ENCODE results near the gene AMZ1. TPM values are rescaled to one million over a fixed set of nuclear protein-coding genes. Genes with fewer than 3 reads are reported as not detected.
"Not testable (repeated sequence)": the region's sequence is repeated elsewhere in the genome, so short reads cannot be mapped to it uniquely, and the experiment has no call there.

Gene AMZ1
- total RNA-seq, 1 donor: 2.5 TPM

DNA sequence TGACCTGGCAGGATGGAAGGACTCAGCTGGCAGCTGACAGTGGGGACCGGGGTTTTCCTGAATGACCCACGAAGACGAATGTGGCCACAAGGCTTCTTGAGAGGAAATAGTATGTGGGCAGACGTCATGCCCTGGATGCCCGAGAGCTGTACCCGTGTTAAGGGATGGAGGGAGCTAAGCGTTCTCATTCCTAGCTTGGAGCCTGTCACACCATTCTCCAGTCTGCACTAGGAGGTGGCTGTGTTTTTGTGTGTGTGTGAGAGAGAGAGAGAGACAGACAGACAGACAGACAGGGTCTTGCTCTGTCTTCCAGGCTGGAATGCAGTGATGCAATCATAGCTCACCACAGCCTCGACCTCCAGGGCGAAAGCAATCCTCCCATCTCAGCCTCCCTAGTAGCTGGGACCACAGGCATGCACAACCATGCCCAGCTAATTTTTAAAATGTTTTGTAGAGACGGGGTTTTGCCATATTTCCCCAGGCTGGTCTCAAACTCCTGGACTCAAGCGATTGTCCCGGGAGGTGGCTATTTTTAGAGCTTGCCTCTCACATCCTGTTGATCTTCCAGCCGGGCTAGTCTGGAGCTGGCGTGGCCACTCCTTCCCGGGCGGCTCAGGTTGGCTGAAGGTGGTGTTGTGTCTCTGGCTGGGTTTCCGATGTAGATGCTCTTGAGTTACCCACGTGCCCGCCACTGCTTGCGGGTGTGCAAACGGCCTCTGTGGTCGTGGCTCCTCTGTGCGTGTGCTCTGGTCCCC lies 2.1 kb downstream of the AMZ1 start:
- Histone ChIP-seq H3K4me1 (ENCODE audit: insufficient read depth, low read length) (peaks cover 26% of the 10 kb centered on the region), H3K4me3 (ENCODE audit: insufficient read depth, low read length) (no peak overlapping the region), H3K4me2 (ENCODE audit: insufficient read depth, low read length) (peak overlapping the region; percentile 7), H3K79me2 (ENCODE audit: insufficient read depth, low read length) (no peaks in the 10 kb centered on the region), H4K20me1 (ENCODE audit: insufficient read depth, low read length) (peaks cover 7% of the 10 kb centered on the region), H3K27ac (ENCODE audit: low read depth, low read length) (no peak overlapping the region), H3K9me3 (ENCODE audit: low read depth, low read length) (no peaks in the 10 kb centered on the region), H3K27me3 (ENCODE audit: insufficient read depth, low read length) (peaks cover 23% of the 10 kb centered on the region), H2AFZ (ENCODE audit: low read length) (no peak overlapping the region), H3K36me3 (ENCODE audit: insufficient read depth, low read length) (no peaks in the 10 kb centered on the region)
- DNase-seq (ENCODE audit: insufficient read length, low spot score, missing footprints): peak; percentile 92
- TF ChIP-seq, protein P1, sequence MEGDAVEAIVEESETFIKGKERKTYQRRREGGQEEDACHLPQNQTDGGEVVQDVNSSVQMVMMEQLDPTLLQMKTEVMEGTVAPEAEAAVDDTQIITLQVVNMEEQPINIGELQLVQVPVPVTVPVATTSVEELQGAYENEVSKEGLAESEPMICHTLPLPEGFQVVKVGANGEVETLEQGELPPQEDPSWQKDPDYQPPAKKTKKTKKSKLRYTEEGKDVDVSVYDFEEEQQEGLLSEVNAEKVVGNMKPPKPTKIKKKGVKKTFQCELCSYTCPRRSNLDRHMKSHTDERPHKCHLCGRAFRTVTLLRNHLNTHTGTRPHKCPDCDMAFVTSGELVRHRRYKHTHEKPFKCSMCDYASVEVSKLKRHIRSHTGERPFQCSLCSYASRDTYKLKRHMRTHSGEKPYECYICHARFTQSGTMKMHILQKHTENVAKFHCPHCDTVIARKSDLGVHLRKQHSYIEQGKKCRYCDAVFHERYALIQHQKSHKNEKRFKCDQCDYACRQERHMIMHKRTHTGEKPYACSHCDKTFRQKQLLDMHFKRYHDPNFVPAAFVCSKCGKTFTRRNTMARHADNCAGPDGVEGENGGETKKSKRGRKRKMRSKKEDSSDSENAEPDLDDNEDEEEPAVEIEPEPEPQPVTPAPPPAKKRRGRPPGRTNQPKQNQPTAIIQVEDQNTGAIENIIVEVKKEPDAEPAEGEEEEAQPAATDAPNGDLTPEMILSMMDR (IDR thresholded peaks at IDR 0.05; ENCODE audit: extremely low read depth, low read depth, low read length): no peak

DNA sequence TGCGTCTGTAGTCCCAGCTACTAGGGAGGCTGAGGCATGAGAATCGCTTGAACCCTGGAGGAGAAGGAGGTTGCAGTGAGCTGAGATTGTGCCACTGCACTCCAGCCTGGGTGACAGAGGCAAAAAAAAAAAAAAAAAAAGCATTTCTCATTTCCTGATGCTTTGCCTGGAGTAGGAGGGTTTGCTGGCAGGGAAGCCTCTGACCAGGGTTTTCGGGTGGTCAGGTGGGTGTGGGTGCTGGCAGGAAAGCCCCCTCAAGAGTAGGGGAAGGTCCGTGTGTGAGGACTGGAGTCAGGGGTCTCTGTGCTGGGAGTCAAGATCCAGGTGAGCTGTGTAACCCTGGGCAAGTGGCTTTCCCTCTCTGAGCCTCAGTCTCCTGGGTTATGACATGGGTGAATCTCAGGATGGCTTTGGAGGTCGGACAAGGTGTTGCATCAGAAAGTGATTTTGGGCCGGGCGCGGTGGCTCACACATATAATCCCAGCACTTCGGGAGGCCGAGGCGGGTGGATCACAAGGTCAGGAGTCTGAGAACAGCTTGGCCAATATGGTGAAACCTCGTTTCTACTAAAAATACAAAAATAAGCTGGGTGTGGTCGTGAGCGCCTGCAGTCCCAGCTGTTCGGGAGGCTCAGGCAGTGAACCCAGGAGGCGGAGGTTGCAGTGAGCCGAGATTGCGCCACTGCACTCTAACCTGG lies 3.2 kb downstream of the AMZ1 start:
- Histone ChIP-seq H3K27ac (ENCODE audit: low read depth, low read length) (no peak overlapping the region), H2AFZ (ENCODE audit: low read length) (no peak overlapping the region), H3K27me3 (ENCODE audit: insufficient read depth, low read length) (peaks cover 23% of the 10 kb centered on the region), H3K9me3 (ENCODE audit: low read depth, low read length) (no peaks in the 10 kb centered on the region), H3K4me2 (ENCODE audit: insufficient read depth, low read length) (no peak overlapping the region), H4K20me1 (ENCODE audit: insufficient read depth, low read length) (peaks cover 7% of the 10 kb centered on the region), H3K4me3 (ENCODE audit: insufficient read depth, low read length) (no peak overlapping the region), H3K4me1 (ENCODE audit: insufficient read depth, low read length) (peaks cover 26% of the 10 kb centered on the region), H3K79me2 (ENCODE audit: insufficient read depth, low read length) (no peaks in the 10 kb centered on the region), H3K36me3 (ENCODE audit: insufficient read depth, low read length) (no peaks in the 10 kb centered on the region)
- TF ChIP-seq, protein P1 (IDR thresholded peaks at IDR 0.05; ENCODE audit: extremely low read depth, low read depth, low read length): no peak
- DNase-seq (ENCODE audit: insufficient read length, low spot score, missing footprints): no peak

DNA sequence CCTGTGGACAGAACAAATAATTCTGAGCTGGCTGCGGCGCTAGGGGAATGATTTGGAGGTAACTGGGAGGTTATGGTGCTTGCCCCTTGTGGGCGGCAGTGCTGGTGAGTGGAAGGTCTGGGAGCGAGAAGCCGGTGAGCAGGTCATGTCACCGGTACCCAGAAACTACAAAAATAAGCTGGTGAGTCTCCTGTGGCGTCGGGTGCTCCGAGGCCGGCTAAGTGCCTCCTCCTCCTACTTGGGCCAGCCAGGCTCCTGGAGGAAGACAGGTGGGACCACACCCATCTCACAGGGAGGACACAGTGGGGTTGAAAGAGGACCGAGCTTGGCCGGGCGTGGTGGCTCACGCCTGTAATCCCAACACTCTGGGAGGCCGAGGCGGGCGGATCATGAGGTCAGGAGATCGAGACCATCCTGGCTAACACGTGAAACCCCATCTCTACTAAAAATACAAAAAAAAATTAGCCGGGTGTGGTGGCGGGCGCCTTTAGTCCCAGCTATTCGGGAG lies 4.0 kb downstream of the AMZ1 start:
- not testable (repeated sequence) for H3K4me2 ChIP-seq (ENCODE audit: insufficient read depth, low read length); H3K36me3 ChIP-seq (ENCODE audit: insufficient read depth, low read length); H3K4me3 ChIP-seq (ENCODE audit: insufficient read depth, low read length); H2AFZ ChIP-seq (ENCODE audit: low read length); H3K27ac ChIP-seq (ENCODE audit: low read depth, low read length); DNase-seq (ENCODE audit: insufficient read length, low spot score, missing footprints); H3K9me3 ChIP-seq (ENCODE audit: low read depth, low read length); H4K20me1 ChIP-seq (ENCODE audit: insufficient read depth, low read length); H3K79me2 ChIP-seq (ENCODE audit: insufficient read depth, low read length)
- H3K4me1 ChIP-seq (ENCODE audit: insufficient read depth, low read length): peaks cover 26% of the 10 kb centered on the region
- peaks cover 23% of the 10 kb centered on the region for H3K27me3 ChIP-seq (ENCODE audit: insufficient read depth, low read length)

DNA sequence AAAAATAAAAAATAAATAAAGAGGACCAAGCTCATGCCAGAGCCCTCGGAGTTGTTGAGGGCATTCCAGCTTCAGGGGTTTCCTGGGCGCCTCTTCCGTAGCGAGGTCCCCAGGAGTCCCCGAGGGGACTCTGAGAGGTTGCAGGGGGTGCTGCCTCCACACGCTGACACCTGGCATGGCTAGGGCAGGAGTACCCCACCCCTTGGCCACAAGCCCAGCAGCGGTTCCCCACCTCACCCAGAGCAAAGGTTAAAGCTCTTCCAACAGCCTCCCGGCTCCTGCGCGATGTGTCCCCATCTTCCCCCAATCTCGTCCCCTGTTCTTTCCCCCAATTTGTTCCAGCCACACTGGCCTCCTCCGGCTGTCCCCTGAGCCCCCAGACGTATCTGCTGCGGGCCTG lies 4.5 kb downstream of the AMZ1 start:
- Histone ChIP-seq H3K27ac (ENCODE audit: low read depth, low read length) (no peak overlapping the region), H3K79me2 (ENCODE audit: insufficient read depth, low read length) (no peaks in the 10 kb centered on the region), H3K4me2 (ENCODE audit: insufficient read depth, low read length) (no peak overlapping the region), H4K20me1 (ENCODE audit: insufficient read depth, low read length) (peaks cover 7% of the 10 kb centered on the region), H2AFZ (ENCODE audit: low read length) (no peak overlapping the region), H3K27me3 (ENCODE audit: insufficient read depth, low read length) (peaks cover 19% of the 10 kb centered on the region), H3K4me1 (ENCODE audit: insufficient read depth, low read length) (peaks cover 21% of the 10 kb centered on the region), H3K9me3 (ENCODE audit: low read depth, low read length) (no peaks in the 10 kb centered on the region), H3K4me3 (ENCODE audit: insufficient read depth, low read length) (no peak overlapping the region), H3K36me3 (ENCODE audit: insufficient read depth, low read length) (no peaks in the 10 kb centered on the region)
- TF ChIP-seq, protein P1 (IDR thresholded peaks at IDR 0.05; ENCODE audit: extremely low read depth, low read depth, low read length): no peak
- peak; percentile 76 for DNase-seq (ENCODE audit: insufficient read length, low spot score, missing footprints)

DNA sequence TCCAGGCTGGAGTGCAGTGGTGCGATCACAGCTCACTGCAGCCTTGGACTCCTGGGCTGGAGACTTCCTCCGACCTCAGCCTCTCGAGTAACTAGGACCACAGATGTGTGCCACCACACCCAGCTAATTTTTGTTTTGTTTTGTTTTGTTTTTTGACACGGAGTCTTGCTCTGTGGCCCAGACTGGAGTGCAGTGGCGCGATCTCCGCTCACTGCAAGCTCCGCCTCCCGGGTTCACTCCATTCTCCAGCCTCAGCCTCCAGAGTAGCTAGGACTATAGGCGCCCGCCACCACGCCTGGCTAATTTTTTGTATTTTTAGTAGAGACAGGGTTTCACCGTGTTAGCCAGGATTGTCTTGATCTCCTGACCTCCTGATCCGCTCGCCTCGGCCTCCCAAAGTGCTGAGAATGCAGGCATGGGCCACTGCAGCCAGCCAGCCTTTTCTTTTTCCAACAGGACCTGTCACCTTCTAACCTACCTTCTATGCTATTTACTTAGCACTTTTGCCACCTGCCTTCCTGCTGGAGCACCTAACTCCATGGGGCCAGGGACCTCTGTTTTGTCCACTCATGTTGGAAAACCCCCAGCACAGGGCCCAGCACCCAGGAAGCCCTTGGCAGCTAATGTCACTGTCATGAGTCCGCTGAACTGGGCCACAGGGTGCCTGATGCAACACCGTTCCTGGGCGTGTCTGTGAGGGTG lies 5.6 kb downstream of the AMZ1 start:
- H2AFZ ChIP-seq (ENCODE audit: low read length); H3K9me3 ChIP-seq (ENCODE audit: low read depth, low read length); H3K36me3 ChIP-seq (ENCODE audit: insufficient read depth, low read length); H3K27ac ChIP-seq (ENCODE audit: low read depth, low read length); DNase-seq (ENCODE audit: insufficient read length, low spot score, missing footprints); H3K4me3 ChIP-seq (ENCODE audit: insufficient read depth, low read length); H3K79me2 ChIP-seq (ENCODE audit: insufficient read depth, low read length); H4K20me1 ChIP-seq (ENCODE audit: insufficient read depth, low read length); H3K4me2 ChIP-seq (ENCODE audit: insufficient read depth, low read length): not testable (repeated sequence)
- H3K4me1 ChIP-seq (ENCODE audit: insufficient read depth, low read length): peaks cover 14% of the 10 kb centered on the region
- H3K27me3 ChIP-seq (ENCODE audit: insufficient read depth, low read length): peaks cover 13% of the 10 kb centered on the region

DNA sequence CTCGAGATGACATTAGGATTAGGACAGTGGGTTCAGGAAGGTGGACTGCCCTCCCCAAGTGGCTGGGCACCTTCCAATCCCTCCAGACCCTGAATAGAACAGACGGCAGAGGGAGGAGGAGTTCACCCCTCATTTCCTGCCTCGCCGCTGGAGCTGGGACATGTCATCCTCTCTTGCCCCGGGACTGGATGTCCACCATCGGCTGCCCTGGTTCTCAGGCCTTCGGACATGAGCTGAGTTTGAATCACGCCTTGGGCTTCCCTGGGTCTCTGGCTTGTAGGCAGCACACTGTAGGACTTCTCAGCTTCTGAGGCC lies 6.1 kb downstream of the AMZ1 start:
- not testable (repeated sequence) for H2AFZ ChIP-seq (ENCODE audit: low read length); H3K4me1 ChIP-seq (ENCODE audit: insufficient read depth, low read length); H3K4me3 ChIP-seq (ENCODE audit: insufficient read depth, low read length); H3K27me3 ChIP-seq (ENCODE audit: insufficient read depth, low read length); H3K9me3 ChIP-seq (ENCODE audit: low read depth, low read length); H3K4me2 ChIP-seq (ENCODE audit: insufficient read depth, low read length); H4K20me1 ChIP-seq (ENCODE audit: insufficient read depth, low read length); H3K79me2 ChIP-seq (ENCODE audit: insufficient read depth, low read length); H3K27ac ChIP-seq (ENCODE audit: low read depth, low read length); H3K36me3 ChIP-seq (ENCODE audit: insufficient read depth, low read length)
- peak; percentile 64 for DNase-seq (ENCODE audit: insufficient read length, low spot score, missing footprints)

Measured in osteoblast (primary cell).